ENCODE results near the gene FKBP11.

Gene FKBP11

DNA sequence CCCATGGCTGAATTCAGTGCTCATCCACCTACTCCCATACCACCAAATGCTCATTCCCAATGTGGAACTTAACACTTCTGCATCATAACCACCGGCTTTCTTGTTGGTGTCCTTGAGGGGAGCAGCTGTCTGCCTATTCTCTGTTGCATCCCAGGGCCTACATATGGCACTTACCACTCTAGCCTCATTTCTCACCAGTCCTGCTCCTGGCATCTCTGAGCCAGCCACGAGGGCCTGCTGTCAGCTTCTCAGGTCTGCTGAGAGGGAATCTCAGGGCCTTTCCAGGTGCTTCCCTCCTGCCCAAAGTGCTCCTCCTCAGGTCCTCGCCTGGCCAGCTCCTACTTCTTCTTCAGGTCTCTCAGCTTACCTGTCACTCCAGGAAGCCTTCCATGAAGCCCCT lies 35.6 kb downstream of the FKBP11 start:
- H3K4me3 ChIP-seq (ENCODE audit: low read depth, low read length): no peak overlapping the region
- TF ChIP-seq, protein P1, sequence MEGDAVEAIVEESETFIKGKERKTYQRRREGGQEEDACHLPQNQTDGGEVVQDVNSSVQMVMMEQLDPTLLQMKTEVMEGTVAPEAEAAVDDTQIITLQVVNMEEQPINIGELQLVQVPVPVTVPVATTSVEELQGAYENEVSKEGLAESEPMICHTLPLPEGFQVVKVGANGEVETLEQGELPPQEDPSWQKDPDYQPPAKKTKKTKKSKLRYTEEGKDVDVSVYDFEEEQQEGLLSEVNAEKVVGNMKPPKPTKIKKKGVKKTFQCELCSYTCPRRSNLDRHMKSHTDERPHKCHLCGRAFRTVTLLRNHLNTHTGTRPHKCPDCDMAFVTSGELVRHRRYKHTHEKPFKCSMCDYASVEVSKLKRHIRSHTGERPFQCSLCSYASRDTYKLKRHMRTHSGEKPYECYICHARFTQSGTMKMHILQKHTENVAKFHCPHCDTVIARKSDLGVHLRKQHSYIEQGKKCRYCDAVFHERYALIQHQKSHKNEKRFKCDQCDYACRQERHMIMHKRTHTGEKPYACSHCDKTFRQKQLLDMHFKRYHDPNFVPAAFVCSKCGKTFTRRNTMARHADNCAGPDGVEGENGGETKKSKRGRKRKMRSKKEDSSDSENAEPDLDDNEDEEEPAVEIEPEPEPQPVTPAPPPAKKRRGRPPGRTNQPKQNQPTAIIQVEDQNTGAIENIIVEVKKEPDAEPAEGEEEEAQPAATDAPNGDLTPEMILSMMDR (IDR thresholded peaks at IDR 0.05; ENCODE audit: borderline replicate concordance, insufficient read depth, low read depth, low read length): no peak

DNA sequence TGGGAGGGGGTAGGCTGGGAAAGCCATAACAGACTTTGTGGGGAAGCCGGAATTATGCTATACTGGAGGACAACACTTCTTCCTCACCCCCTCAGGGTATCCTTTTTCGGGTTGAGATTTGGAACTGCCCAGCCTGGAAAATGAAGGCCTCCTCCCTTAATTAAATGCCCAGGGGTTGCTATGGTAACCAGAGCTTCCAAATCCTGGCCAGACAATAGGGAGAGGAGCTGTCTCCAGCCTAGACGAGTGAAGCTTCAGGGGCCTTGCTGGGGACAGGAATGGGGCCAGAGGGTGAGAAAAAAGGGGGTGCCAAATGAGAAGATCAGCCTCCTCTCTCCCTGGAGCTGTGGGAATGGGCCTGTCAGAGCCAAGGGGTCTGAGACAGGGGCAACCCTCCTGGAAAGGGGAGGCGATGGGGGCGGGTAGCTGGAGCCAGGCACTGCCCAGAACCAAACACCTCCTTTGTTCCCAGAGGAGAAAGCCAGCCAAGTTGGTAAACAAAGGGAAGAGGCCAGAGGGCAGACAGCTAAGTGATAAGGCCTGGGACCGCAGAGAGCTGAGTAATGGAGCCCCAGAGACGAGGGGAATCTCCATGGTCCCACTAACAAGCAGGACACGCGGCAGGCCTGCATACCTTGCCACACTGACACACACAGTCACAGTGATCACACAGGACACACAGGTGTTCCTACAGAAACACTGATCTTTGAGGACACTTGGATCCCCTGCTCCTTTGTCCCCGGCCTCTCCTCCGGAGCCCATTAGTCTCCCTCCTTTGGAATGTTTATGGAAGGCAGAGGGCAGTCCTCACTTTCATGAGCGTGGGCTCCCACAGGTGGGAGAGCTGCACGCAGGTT lies 41.8 kb downstream of the FKBP11 start:
- H3K4me3 ChIP-seq (ENCODE audit: low read depth, low read length): no peak overlapping the region
- TF ChIP-seq, protein P1 (IDR thresholded peaks at IDR 0.05; ENCODE audit: borderline replicate concordance, insufficient read depth, low read depth, low read length): no peak

DNA sequence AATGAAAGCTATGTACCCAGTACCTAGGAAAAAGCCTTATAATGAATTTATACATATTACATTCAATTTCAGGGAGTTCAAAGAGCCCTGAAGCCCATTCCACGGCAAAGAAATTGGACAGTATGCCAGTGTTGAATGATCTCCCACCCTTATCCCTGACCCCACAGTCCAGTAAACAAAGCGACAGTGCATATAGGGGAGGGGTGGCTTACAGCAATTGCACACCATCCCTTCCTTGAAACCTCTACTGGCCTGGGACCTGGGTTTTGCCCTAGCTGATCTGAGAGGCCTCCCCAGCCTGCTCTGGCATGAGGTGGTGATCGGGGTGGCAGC lies 42.4 kb downstream of the FKBP11 start:
- TF ChIP-seq, protein P1 (IDR thresholded peaks at IDR 0.05; ENCODE audit: borderline replicate concordance, insufficient read depth, low read depth, low read length): no peak
- no peak overlapping the region for H3K4me3 ChIP-seq (ENCODE audit: low read depth, low read length)

DNA sequence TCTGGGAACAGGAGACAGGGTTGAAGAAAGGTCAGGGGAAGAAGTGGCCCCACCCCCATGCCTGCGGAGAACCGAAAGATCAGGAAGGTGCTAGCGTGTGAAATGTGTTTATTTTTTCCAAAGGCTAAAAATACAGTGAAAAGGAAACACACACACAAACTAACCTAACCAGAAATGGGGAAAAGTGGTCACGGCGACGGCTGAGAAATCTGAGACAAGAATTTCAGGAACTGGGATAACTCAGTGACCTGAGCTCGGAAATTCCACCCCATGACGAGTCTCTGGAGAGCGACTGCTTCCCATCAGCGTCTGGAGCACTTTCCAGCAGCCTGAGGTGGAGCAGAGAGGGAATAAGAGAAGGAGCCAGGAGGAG lies 43.0 kb downstream of the FKBP11 start:
- TF ChIP-seq, protein P1 (IDR thresholded peaks at IDR 0.05; ENCODE audit: borderline replicate concordance, insufficient read depth, low read depth, low read length): no peak
- H3K4me3 ChIP-seq (ENCODE audit: low read depth, low read length): no peak overlapping the region

DNA sequence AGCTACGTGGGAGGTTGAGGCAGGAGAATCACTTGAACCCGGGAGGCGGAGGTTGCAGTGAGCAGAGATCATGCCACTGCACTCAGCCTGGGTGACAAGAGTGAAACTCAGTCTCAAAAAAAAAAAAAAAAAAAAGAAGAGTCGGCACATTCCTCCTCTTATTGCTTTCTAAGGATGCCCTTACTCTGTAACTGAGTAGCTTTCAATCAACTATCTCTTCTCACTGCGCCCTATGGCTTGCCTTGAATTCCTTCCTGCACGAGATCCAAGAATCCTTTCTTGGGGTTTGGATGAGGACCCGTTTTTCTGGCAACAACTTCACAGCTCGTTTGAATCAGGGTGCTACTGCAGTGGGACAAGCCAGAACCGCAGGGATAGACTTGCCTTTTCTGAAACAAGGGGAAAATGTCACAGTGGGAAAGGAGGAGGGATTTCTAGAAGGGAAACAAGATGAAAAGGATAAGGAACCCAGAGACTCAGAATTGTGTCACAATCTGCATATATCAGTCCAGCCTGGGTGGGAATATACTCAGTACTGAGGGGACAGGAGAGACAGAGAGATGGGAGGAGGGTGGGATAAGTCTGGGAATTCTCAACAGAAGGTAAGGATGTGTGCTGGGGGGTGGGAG lies 43.5 kb downstream of the FKBP11 start:
- no peak overlapping the region for H3K4me3 ChIP-seq (ENCODE audit: low read depth, low read length)
- TF ChIP-seq, protein P1 (IDR thresholded peaks at IDR 0.05; ENCODE audit: borderline replicate concordance, insufficient read depth, low read depth, low read length): no peak

DNA sequence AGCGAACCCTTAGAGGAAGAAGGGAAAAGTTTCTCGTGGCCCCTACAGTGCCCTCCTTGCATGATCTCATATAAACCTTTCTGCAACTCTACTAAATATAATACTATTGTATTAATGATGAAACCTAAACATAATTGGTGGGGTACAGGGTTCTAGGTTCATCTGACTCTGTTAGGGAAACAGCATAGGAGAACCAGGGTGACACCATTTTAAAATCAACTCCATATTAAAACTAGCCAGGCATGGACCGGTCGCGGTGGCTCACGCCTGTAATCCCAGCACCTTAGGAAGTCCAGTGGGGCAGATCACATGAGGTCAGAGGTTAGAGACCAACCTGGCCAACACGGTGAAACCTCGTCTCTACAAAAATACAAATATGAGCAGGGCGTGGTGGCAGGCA lies 44.6 kb downstream of the FKBP11 start:
- TF ChIP-seq, protein P1 (IDR thresholded peaks at IDR 0.05; ENCODE audit: borderline replicate concordance, insufficient read depth, low read depth, low read length): no peak
- H3K4me3 ChIP-seq (ENCODE audit: low read depth, low read length): no peak overlapping the region

DNA sequence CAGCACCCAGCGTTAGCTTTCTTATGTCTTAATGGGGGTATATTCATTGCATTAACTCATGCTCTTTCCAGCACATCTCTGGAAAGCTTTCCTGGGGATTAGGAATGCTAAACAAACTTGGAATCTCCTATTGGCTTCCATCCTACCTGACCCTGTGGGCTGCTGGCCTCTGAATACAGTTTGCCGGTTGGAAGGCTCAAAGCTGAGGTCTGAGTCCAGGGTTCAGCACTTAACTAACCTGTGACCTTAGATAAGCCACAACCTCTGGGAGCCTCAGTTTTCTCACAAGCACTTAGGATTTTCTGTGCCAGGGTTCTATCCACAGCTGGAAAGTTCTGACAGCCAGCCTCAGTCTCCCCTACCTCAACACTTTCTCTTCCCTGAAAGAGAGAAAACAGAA lies 46.7 kb downstream of the FKBP11 start:
- no peak overlapping the region for H3K4me3 ChIP-seq (ENCODE audit: low read depth, low read length)
- TF ChIP-seq, protein P1 (IDR thresholded peaks at IDR 0.05; ENCODE audit: borderline replicate concordance, insufficient read depth, low read depth, low read length): no peak
